WTC11 (cell line): ENCODE results near the gene ISM2. TPM values are rescaled to one million over a fixed set of nuclear protein-coding genes. Genes with fewer than 3 reads are reported as not detected.

Experiments
- ATAC-seq: fragments of 200-7000 bp; cut with Tn5 transposase; 2 replicates; pipeline ENCODE4 v1.10.0; 2021; ENCODE audit warnings: mild to moderate bottlenecking, moderate library complexity
- CTCF ChIA-PET: fragments of 300-600 bp; sonication (Branson Sonifier 250); formaldehyde crosslinking; loops from one replicate; lab custom pipeline; 2021; ENCODE audit warnings: antibody characterized with exemption; lab: Charles Lee
- POLR2A ChIA-PET: fragments of 350-600 bp; sonication (Branson Sonifier 250); formaldehyde crosslinking; loops from one replicate; lab custom pipeline; 2021; ENCODE audit warnings: antibody characterized with exemption; lab: Charles Lee
- DNase-seq: peaks from one replicate; pipeline ENCODE4 v3.0.0; 2021; ENCODE audit warnings: low spot score
- H3K27ac Mint-ChIP-seq: 2 replicates; pipeline ENCODE4 v1.8.0; 2021; ENCODE audit warnings: mixed read lengths
- H3K27me3 Mint-ChIP-seq: 2 replicates; pipeline ENCODE4 v1.8.0; 2021; ENCODE audit warnings: low read depth, mild to moderate bottlenecking, moderate library complexity, mixed read lengths
- H3K36me3 Mint-ChIP-seq: 2 replicates; pipeline ENCODE4 v1.8.0; 2021; ENCODE audit warnings: mixed read lengths
- H3K4me1 Mint-ChIP-seq: 2 replicates; pipeline ENCODE4 v1.8.0; 2022; ENCODE audit warnings: mixed read lengths
- H3K4me3 Mint-ChIP-seq: 2 replicates; pipeline ENCODE4 v1.8.0; 2021; ENCODE audit warnings: mild to moderate bottlenecking, moderate library complexity, mixed read lengths
- H3K9me3 Mint-ChIP-seq: 2 replicates; pipeline ENCODE4 v1.8.0; 2021; ENCODE audit warnings: mixed read lengths
- ATF3 ChIP-seq: sonication (generic); formaldehyde crosslinking; conservative IDR thresholded peaks from 2 replicates; pipeline ENCODE4 v1.8.1; 2022; ENCODE audit warnings: mild to moderate bottlenecking, missing genetic modification reagents
- E2F4 ChIP-seq: sonication (generic); formaldehyde crosslinking; IDR thresholded peaks from 2 replicates; pipeline ENCODE4 v1.8.1; 2022; ENCODE audit warnings: low read depth, mild to moderate bottlenecking, moderate library complexity, missing genetic modification reagents, borderline replicate concordance
- ETV6 ChIP-seq: sonication (generic); formaldehyde crosslinking; IDR thresholded peaks from 2 replicates; pipeline ENCODE4 v1.8.1; 2022; ENCODE audit warnings: mild to moderate bottlenecking, missing genetic modification reagents
- FOXP1 ChIP-seq: sonication (generic); formaldehyde crosslinking; IDR thresholded peaks from 2 replicates; pipeline ENCODE4 v1.8.0; 2022; ENCODE audit warnings: missing genetic modification reagents, mild to moderate bottlenecking, moderate library complexity, borderline replicate concordance
- GRHL2 ChIP-seq: fragments of 250-450 bp; sonication (Bioruptor Pico); IDR thresholded peaks from 2 replicates; pipeline ENCODE4 v1.8.0; 2022; ENCODE audit warnings: mild to moderate bottlenecking, moderate library complexity; ENCODE audit not compliant: insufficient replicate concordance, severe bottlenecking
- JUN ChIP-seq: sonication (generic); formaldehyde crosslinking; IDR thresholded peaks from 2 replicates; pipeline ENCODE4 v1.8.0; 2023; ENCODE audit warnings: mild to moderate bottlenecking, missing genetic modification reagents
- MXD4 ChIP-seq: fragments of 250-450 bp; sonication (Bioruptor Pico); IDR thresholded peaks from 2 replicates; pipeline ENCODE4 v1.8.0; 2021; ENCODE audit warnings: mild to moderate bottlenecking, moderate library complexity, borderline replicate concordance
- NR1H2 ChIP-seq: sonication (generic); formaldehyde crosslinking; IDR thresholded peaks from 2 replicates; pipeline ENCODE4 v1.9.0; 2021; ENCODE audit warnings: mild to moderate bottlenecking, moderate library complexity, missing genetic modification reagents
- NR2C2 ChIP-seq: sonication (generic); formaldehyde crosslinking; IDR thresholded peaks from 2 replicates; pipeline ENCODE4 v1.8.0; 2022; ENCODE audit warnings: mild to moderate bottlenecking, missing genetic modification reagents
- NR3C1 ChIP-seq: sonication (generic); formaldehyde crosslinking; conservative IDR thresholded peaks from 2 replicates; pipeline ENCODE4 v1.8.1; 2023; ENCODE audit warnings: low read depth, mild to moderate bottlenecking, missing genetic modification reagents
- OVOL2 ChIP-seq: fragments of 250-450 bp; sonication (Bioruptor Pico); IDR thresholded peaks from 2 replicates; pipeline ENCODE4 v1.9.0; 2021; ENCODE audit warnings: mild to moderate bottlenecking, borderline replicate concordance
- PRRX2 ChIP-seq: fragments of 250-450 bp; sonication (Bioruptor Pico); IDR thresholded peaks from 2 replicates; pipeline ENCODE4 v1.8.0; 2021; ENCODE audit warnings: mild to moderate bottlenecking
- SP1 ChIP-seq: sonication (generic); formaldehyde crosslinking; conservative IDR thresholded peaks from 2 replicates; pipeline ENCODE4 v1.8.1; 2022; ENCODE audit warnings: missing genetic modification reagents
- TEAD1 ChIP-seq: sonication (generic); formaldehyde crosslinking; IDR thresholded peaks from 2 replicates; pipeline ENCODE4 v1.8.0; 2022; ENCODE audit warnings: mild to moderate bottlenecking, missing genetic modification reagents
- TP53 ChIP-seq: sonication (generic); formaldehyde crosslinking; IDR thresholded peaks from 2 replicates; pipeline ENCODE4 v1.8.1; 2023; ENCODE audit warnings: mild to moderate bottlenecking, missing genetic modification reagents
- USF1 ChIP-seq: sonication (generic); formaldehyde crosslinking; IDR thresholded peaks from 2 replicates; pipeline ENCODE4 v1.8.0; 2022; ENCODE audit warnings: mild to moderate bottlenecking, missing genetic modification reagents
- ZBTB43 ChIP-seq: sonication (generic); formaldehyde crosslinking; IDR thresholded peaks from 2 replicates; pipeline ENCODE4 v1.8.1; 2023; ENCODE audit warnings: mild to moderate bottlenecking, missing genetic modification reagents
- ZNF317 ChIP-seq: sonication (generic); formaldehyde crosslinking; IDR thresholded peaks from 2 replicates; pipeline ENCODE4 v1.8.1; 2023; ENCODE audit warnings: low read depth, mild to moderate bottlenecking, moderate library complexity, missing genetic modification reagents, borderline replicate concordance
- ZNF423 ChIP-seq: fragments of 250-450 bp; sonication (Bioruptor Pico); IDR thresholded peaks from 2 replicates; pipeline ENCODE4 v2.1.2; 2022; ENCODE audit warnings: mild to moderate bottlenecking, moderate library complexity
- ZNF532 ChIP-seq: fragments of 250-450 bp; sonication (Bioruptor Pico); IDR thresholded peaks from 2 replicates; pipeline ENCODE4 v1.9.0; 2021; ENCODE audit warnings: mild to moderate bottlenecking, borderline replicate concordance
- ZNF671 ChIP-seq: fragments of 250-450 bp; sonication (Bioruptor Pico); IDR thresholded peaks from 2 replicates; pipeline ENCODE4 v1.8.0; 2021; ENCODE audit warnings: mild to moderate bottlenecking
- total RNA-seq: library from RNA; stranded (reverse); gene quantifications from 3 replicates; pipeline ENCODE4 v1.2.3, GENCODE V29; 2021
- TF ChIP-seq, protein P1 (sequence below): sonication (generic); formaldehyde crosslinking; IDR thresholded peaks from 2 replicates; pipeline ENCODE4 v1.8.0; 2022; ENCODE audit warnings: mild to moderate bottlenecking, missing genetic modification reagents

ISM2 gene
- total RNA-seq, 1 experiment from 2014 or later, result 1.4 TPM

GRCh38 chr14:77531071-77531470, 32.5 kb upstream of the ISM2 start:
- ATAC-seq (no peak), DNase-seq (no peak)
- ChIA-PET POLR2A (no interaction called here), CTCF (no interaction called here)
- Mint-ChIP-seq H3K4me3 (no peak overlapping the region), H3K4me1 (no peaks in the 10 kb centered on the region), H3K27me3 (no peaks in the 10 kb centered on the region), H3K27ac (no peak overlapping the region), H3K36me3 (peaks cover 14% of the 10 kb centered on the region), H3K9me3 (peaks cover 4% of the 10 kb centered on the region)
- TF ChIP-seq PRRX2 (CRISPR knock-in tag) (no peak), JUN (no peak), FOXP1 (no peak), ZNF532 (no peak), SP1 (CRISPR knock-in tag) (no peak)

DNA sequence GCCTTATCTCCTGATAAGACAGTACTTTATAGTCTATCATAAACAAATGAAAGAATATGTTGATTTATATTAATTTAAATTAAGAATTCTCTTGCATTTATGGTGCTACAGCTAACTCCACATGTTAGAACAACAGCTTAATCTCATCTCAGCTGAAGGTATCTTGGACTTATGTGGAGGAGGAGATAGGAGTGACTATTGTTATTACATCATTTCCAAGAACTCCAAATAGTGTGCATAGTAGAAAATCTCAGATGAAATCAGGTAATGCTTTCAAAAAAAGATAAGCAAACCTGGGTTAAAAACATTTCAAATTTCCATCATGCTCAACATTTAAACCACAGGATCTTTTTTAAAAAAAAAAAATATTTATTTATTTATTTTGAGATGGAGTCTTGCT, 31.3 kb upstream of the ISM2 start:
- TF ChIP-seq TEAD1, result no peak
- no peak for TF ChIP-seq NR2C2 (CRISPR knock-in tag)
- no peak for TF ChIP-seq E2F4 (CRISPR knock-in tag)
- no peak for TF ChIP-seq JUN
- no peak for TF ChIP-seq NR3C1 (CRISPR knock-in tag)
- no peak for TF ChIP-seq NR1H2 (CRISPR knock-in tag)
- no peak for TF ChIP-seq USF1 (CRISPR knock-in tag)
- TF ChIP-seq OVOL2, result no peak
- TF ChIP-seq ZNF423 (CRISPR knock-in tag), result no peak
- TF ChIP-seq GRHL2 (CRISPR knock-in tag), result no peak
- TF ChIP-seq ZBTB43 (CRISPR knock-in tag), result no peak
- TF ChIP-seq MXD4 (CRISPR knock-in tag), result no peak
- TF ChIP-seq TP53 (CRISPR knock-in tag), result no peak
- TF ChIP-seq PRRX2 (CRISPR knock-in tag), result no peak
- TF ChIP-seq, protein P1, sequence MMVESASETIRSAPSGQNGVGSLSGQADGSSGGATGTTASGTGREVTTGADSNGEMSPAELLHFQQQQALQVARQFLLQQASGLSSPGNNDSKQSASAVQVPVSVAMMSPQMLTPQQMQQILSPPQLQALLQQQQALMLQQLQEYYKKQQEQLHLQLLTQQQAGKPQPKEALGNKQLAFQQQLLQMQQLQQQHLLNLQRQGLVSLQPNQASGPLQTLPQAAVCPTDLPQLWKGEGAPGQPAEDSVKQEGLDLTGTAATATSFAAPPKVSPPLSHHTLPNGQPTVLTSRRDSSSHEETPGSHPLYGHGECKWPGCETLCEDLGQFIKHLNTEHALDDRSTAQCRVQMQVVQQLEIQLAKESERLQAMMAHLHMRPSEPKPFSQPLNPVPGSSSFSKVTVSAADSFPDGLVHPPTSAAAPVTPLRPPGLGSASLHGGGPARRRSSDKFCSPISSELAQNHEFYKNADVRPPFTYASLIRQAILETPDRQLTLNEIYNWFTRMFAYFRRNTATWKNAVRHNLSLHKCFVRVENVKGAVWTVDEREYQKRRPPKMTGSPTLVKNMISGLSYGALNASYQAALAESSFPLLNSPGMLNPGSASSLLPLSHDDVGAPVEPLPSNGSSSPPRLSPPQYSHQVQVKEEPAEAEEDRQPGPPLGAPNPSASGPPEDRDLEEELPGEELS, result no peak
- TF ChIP-seq ETV6 (CRISPR knock-in tag), result no peak
- no peak for TF ChIP-seq ZNF671 (CRISPR knock-in tag)
- no peak for TF ChIP-seq ZNF317 (CRISPR knock-in tag)
- no peak for TF ChIP-seq ATF3
- Mint-ChIP-seq H3K4me3 (no peak overlapping the region), H3K36me3 (peaks cover 10% of the 10 kb centered on the region), H3K9me3 (peaks cover 4% of the 10 kb centered on the region), H3K27ac (no peak overlapping the region), H3K4me1 (no peaks in the 10 kb centered on the region), H3K27me3 (no peaks in the 10 kb centered on the region)
- ATAC-seq, result no peak
- POLR2A ChIA-PET, result no interaction called here
- no peak for DNase-seq
- CTCF ChIA-PET, result no interaction called here
